Neural crest cell (in vitro differentiated cells): ENCODE results near the gene SHF. TPM values are rescaled to one million over a fixed set of nuclear protein-coding genes. Genes with fewer than 3 reads are reported as not detected.
"Not testable (repeated sequence)": the region's sequence is repeated elsewhere in the genome, so short reads cannot be mapped to it uniquely, and the experiment has no call there.

ENCODE experiments used
- DNase-seq: peaks from one replicate; pipeline ENCODE4 v3.0.0; 2021; ENCODE audit warnings: low read depth, mixed read lengths, low spot score
- H3K27ac Mint-ChIP-seq: one replicate; pipeline ENCODE4 v1.8.0; 2021; ENCODE audit warnings: mild to moderate bottlenecking, mixed read lengths; ENCODE audit not compliant: unreplicated experiment
- H3K27me3 Mint-ChIP-seq: 2 replicates; pipeline ENCODE4 v1.8.0; 2021; ENCODE audit warnings: low read depth, mild to moderate bottlenecking, mixed read lengths
- H3K36me3 Mint-ChIP-seq: 2 replicates; pipeline ENCODE4 v1.8.0; 2021; ENCODE audit warnings: low read depth, mild to moderate bottlenecking, mixed read lengths
- H3K4me1 Mint-ChIP-seq: 2 replicates; pipeline ENCODE4 v1.8.0; 2021; ENCODE audit warnings: mixed read lengths
- H3K4me3 Mint-ChIP-seq: one replicate; pipeline ENCODE4 v1.8.0; 2021; ENCODE audit warnings: mild to moderate bottlenecking, mixed read lengths
- H3K9me3 Mint-ChIP-seq: 2 replicates; pipeline ENCODE4 v1.8.0; 2021; ENCODE audit warnings: mixed read lengths
- total RNA-seq: library from RNA; stranded (reverse); gene quantifications from 2 replicates; pipeline ENCODE4 v1.2.1, GENCODE V29; 2021
- TF ChIP-seq, protein P1 (sequence below): fragments of 200-600 bp; sonication (generic); conservative IDR thresholded peaks from 2 replicates; pipeline ENCODE4 v1.5.0; 2021; ENCODE audit warnings: antibody characterized with exemption, mild to moderate bottlenecking

Gene SHF
- total RNA-seq, 1 donor from 2014 or later, result 55.0 TPM

GRCh38 chr15:45140557-45141250 lies 47.1 kb downstream of the SHF start:
- Mint-ChIP-seq H3K27ac (no peak overlapping the region), H3K27me3 (peaks cover 26% of the 10 kb centered on the region), H3K9me3 (no peaks in the 10 kb centered on the region), H3K4me1 (no peaks in the 10 kb centered on the region), H3K36me3 (no peaks in the 10 kb centered on the region), H3K4me3 (no peak overlapping the region)
- no peak for DNase-seq
- TF ChIP-seq, protein P1, sequence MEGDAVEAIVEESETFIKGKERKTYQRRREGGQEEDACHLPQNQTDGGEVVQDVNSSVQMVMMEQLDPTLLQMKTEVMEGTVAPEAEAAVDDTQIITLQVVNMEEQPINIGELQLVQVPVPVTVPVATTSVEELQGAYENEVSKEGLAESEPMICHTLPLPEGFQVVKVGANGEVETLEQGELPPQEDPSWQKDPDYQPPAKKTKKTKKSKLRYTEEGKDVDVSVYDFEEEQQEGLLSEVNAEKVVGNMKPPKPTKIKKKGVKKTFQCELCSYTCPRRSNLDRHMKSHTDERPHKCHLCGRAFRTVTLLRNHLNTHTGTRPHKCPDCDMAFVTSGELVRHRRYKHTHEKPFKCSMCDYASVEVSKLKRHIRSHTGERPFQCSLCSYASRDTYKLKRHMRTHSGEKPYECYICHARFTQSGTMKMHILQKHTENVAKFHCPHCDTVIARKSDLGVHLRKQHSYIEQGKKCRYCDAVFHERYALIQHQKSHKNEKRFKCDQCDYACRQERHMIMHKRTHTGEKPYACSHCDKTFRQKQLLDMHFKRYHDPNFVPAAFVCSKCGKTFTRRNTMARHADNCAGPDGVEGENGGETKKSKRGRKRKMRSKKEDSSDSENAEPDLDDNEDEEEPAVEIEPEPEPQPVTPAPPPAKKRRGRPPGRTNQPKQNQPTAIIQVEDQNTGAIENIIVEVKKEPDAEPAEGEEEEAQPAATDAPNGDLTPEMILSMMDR, result no peak

DNA sequence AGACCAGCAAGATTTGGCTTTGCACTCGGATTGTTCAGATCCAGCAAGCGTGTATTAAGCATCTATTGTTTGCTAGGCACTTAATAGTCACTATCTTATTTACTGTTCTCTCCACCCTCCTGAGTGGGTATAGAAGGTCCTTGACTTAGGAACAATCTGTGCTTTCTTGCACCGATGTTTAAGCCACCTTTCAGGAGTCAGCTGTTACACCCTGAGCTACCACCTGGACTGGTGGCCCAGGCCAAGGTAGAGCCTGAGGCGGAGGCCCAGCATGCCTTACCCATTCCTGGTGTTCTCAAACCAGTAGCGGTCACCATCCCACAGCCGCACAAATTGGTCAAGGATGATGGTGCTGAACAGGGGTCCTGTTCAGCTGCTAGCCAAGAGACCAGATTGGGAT lies 48.0 kb downstream of the SHF start:
- DNase-seq, result no peak
- TF ChIP-seq, protein P1, result no peak
- Mint-ChIP-seq H3K4me1 (no peaks in the 10 kb centered on the region), H3K27ac (no peak overlapping the region), H3K9me3 (no peaks in the 10 kb centered on the region), H3K27me3 (peaks cover 25% of the 10 kb centered on the region), H3K36me3 (no peaks in the 10 kb centered on the region), H3K4me3 (no peak overlapping the region)

GRCh38 chr15:45138814-45139765 lies 48.7 kb downstream of the SHF start:
- no peak for DNase-seq
- TF ChIP-seq, protein P1, result no peak
- Mint-ChIP-seq H3K27ac (no peak overlapping the region), H3K4me1 (no peaks in the 10 kb centered on the region), H3K4me3 (no peak overlapping the region), H3K36me3 (no peaks in the 10 kb centered on the region), H3K27me3 (peaks cover 28% of the 10 kb centered on the region), H3K9me3 (no peaks in the 10 kb centered on the region)

GRCh38 chr15:45137703-45138102 lies 50.1 kb downstream of the SHF start:
- no peak for DNase-seq
- no peaks in the 10 kb centered on the region for H3K36me3 Mint-ChIP-seq
- no peak overlapping the region for H3K4me3 Mint-ChIP-seq
- no peak overlapping the region for H3K27ac Mint-ChIP-seq
- no peaks in the 10 kb centered on the region for H3K9me3 Mint-ChIP-seq
- TF ChIP-seq, protein P1, result no peak
- H3K4me1 Mint-ChIP-seq, result no peaks in the 10 kb centered on the region
- H3K27me3 Mint-ChIP-seq, result peaks cover 42% of the 10 kb centered on the region

DNA sequence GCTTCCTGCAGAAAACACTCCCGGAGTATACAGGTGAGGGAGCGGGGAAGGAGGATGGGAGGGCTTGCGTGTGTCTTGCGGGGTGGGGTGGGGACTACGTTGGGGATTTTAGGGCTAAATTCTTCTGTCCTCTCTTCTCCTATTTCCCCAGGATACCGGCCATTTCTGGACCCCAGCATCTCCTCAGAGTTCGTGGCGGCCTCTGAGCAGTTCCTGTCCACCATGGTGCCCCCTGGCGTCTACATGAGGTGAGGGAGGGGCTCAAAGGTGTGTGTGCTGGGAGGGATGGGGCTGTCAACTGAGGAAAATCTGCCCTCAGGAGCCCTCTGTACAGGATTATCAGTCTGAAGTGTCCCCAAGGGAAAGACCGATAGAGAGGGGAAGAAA lies 51.4 kb downstream of the SHF start:
- no peaks in the 10 kb centered on the region for H3K36me3 Mint-ChIP-seq
- H3K9me3 Mint-ChIP-seq, result no peaks in the 10 kb centered on the region
- peak overlapping the region; percentile 35 for H3K27ac Mint-ChIP-seq
- no peaks in the 10 kb centered on the region for H3K4me1 Mint-ChIP-seq
- H3K4me3 Mint-ChIP-seq, result no peak overlapping the region
- H3K27me3 Mint-ChIP-seq, result peaks cover 56% of the 10 kb centered on the region
- TF ChIP-seq, protein P1, result peak; percentile 19
- DNase-seq, result no peak

GRCh38 chr15:45135705-45136377 lies 51.9 kb downstream of the SHF start:
- DNase-seq, H3K36me3 Mint-ChIP-seq, H3K9me3 Mint-ChIP-seq, H3K4me3 Mint-ChIP-seq, H3K4me1 Mint-ChIP-seq, H3K27ac Mint-ChIP-seq: not testable (repeated sequence)
- peaks cover 61% of the 10 kb centered on the region for H3K27me3 Mint-ChIP-seq
